HG02610 (cell line): ENCODE measurements around the gene CORO2A.
"Not testable (repeated sequence)": the region's sequence is repeated elsewhere in the genome, so short reads cannot be mapped to it uniquely, and the experiment has no call there.

Experiments
- ATAC-seq: cut with Tn5 transposase; IDR thresholded peaks from one replicate; pipeline ENCODE4 v1.9.1; 2021; ENCODE audit warnings: mild to moderate bottlenecking, moderate library complexity; ENCODE audit not compliant: unreplicated experiment

CORO2A gene

DNA sequence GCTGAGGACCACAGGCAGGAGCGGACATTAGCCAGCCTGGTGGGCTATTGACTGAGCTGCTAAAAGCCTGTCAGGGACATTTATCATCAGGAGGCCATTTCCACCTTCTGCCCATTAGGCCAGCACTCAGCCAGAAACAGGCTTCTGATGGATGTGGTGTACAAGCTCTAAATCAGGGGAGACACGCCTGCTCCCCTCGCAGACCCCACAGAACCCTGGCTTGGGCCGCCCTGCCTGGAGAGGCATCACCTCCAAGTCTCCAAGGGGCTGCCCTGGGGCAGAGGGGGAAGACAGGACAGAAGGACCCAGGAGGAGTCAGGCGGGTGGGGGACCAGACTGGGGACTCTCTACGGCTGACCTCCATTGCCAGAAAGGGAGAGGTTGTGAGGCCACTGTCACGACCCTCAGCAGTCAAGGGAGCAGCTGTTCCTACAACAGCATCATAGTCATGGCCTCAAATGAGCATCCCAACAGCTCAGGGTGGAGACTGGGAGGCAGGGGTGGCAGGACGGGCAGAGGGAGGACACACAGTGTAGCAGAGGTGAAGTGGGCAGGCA, 49.4 kb downstream of the CORO2A start:
- ATAC-seq, result no peak

DNA sequence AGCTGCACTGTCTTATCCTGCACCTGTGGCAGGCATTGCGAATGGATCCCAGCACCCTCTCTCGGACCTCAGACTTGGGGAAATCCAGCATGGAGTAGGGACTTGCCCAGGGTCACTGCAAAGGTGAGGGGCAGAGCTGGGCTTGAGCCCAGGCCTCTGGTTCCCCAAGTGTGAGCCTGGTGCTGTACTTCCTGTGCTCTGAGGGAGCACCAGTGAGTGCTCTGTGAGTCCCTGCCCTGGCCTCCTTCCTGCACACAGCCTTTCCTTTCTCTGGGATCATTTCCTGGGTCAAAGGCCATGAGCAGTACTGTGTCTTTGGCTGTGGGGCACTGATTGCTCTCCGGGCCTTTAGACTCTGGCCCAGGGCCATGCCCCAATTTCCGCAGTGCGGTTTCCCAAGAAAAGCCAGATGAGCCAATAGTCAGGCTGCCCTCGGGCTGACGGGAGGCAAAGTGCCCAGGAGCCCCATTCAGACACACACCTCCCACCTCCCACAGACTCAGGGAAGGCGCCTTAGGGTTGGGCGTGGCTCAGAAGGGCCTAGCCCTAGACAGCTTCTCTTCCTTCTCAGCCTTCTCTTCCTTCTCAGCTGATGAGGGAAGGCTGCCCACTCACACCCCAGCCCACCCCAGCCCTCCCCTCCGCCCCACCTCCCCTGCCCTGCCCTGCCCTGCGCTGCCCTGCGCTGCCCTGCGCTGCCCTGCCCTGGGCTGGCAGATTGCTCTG, 50.1 kb downstream of the CORO2A start:
- no peak for ATAC-seq

DNA sequence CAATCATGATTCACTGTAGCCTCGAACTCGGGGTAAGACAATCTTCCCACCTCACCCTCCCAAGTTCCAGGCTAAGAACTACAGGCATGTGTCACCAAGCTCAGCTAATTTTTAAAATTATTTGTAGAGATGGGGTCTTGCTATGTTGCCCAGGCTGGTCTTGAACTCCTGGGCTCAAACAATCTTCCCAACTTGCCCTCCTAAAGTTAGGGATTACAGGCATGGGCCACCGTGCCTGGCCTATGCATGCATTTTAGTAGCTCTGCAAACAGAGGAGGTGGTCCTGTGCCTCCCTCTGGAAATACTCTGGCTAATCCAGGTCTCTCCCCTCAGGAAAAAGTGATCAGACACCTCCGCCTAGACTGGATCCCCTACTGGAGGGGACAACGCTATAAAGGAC, 51.9 kb downstream of the CORO2A start:
- ATAC-seq, result no peak

DNA sequence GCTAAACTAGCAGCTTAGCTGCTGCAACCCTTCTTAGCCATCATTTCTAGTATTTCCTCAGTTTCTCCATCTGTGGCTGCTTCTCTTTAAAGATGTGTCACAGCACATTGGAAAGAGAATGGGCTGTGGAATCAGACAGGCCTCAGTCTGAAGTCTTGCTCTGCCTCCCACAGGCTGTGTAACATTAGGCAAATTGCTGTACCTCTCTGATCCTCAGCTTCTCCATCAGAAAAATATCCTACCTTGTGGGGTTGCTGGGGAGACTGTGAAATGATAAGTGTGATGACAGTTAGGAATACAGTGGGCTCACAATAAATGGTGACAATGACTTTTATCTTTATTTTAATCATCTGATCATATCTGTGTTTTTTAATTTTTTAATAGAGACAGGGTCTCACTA, 55.9 kb downstream of the CORO2A start:
- no peak for ATAC-seq

DNA sequence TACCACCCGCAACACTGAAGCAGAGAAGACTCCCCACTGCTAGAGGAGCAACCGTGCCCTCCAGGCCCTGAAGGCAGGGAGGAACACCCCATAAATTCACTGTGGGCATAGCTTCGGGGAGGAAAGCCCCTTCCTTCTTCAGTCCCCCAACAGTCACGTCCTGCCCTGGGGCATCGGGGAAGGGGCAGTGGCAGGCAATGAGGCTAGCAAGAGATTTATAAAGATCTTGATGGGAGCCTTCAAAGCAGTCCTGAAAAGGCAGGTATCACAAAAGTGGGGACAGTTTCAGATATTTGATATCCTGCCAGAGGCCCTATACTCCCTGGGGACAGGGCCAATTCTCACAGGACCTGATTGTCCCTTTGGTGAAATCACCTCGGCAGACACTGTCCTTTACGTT, 56.5 kb downstream of the CORO2A start:
- no peak for ATAC-seq

DNA sequence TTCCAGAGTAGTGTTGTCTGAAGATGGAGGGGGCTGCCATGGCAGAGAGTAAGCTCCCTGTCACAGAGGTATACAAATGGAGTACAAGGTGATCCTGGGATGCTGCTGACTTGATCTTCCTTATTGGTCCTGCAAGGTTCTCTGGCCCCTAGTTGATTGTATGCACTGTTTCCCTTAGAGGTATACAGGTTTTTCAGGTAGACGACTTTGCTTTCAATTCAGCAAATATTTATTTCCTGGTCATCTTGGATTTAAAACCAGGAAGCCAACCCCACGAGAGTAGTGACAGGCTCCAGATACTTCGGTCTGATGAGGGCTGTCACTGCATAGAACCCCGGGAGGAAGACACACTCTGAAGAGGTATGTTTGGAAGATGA, 56.9 kb downstream of the CORO2A start:
- no peak for ATAC-seq

DNA sequence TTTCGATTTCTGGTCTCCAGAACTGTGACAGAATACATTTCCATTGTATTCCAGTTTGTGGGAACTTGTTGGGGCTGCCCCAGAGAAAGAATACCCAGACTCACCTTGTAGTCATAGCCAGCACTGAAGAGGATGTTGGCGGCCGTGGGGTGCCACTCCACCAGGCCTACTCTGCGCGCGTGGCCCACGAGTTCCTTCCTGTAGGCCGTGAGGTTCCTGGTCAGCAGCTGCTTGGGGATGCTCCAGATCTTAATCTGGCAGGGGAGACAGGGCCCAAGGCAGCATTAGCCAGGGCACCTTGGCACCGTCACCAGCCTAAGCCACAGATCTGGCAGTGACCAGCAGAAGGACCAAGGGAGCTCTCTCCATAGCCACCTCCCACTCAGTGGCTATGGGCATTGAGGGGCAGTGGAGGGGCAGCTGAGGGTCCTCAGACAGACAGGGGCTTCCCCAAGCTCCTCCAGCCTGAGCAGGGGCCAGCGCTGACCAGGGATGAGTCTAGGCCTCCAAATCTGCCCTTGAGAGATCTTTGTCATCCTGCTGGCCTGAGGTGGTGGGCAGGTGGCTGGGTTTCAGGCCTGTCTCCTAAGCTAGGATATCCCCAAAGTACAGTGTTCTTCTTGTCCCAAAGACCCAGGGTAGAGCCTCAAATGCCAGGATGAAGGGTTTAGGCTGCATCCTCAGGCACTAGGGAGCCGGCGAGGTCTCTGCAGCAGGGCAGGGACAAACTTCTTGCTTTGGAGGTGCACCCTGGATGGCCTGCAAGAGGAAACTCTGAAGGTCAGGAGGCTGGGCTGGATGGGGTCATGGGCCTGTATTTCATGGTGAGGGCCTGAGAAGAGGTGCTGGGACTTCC, 57.5 kb downstream of the CORO2A start:
- no peak for ATAC-seq

DNA sequence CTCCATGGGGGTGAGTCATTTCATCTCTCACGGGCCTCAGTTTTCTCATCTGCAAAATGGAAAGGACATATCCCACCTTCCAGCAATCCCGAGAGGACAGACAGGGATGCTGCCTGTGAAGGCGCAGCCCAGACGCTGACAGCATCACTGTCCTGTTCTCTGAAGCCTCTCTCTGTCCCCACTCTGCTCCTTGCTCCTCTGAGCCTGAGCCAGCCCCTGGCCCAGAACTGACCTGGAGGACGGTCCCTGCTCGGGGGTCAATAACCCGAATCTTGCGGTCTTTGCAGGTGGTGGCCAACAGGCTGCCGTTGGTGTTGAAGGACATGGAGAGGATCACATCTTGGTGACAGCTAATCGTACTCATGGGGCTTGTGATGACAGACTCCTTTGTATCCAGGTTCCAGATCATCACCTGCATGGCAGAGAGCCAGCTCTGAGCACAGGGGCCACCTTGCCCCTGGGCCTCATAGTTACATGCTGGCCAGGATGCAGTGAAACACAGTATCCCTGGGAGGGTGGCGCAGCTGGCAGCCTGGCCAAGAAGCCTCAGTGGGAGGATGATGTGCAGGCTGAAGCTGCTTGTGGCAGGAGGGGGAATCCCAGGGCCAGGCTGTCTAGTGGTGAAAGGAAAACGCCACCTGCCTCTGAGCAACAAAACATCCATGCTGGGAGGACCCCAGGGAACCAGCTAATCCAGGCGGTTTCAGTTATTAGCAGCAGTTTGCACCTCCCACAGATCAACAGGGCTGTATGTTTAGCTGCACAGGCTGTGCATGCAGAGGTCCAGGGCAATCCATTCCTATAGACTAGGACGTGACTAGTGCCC, 59.4 kb downstream of the CORO2A start:
- ATAC-seq, result no peak

DNA sequence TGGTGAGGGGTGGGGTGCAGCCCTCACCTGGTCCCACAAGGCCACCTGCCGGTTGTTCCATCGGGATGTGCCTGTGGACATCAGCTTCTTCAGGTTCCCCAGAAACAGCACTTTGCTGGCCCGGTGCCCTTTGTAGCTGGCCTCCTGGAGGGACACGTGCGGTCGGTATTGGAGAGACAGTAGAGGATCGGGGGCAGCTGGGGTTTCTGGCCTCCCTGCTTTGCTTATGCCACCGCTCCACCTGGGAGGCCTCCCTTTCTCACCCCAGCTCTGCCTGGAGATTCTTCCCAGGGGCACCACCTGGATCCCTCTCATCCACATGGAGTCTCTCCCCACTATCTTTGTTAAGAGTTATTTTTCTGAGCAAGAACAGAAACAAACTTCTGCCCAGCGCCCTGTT, 60.3 kb downstream of the CORO2A start:
- no peak for ATAC-seq

DNA sequence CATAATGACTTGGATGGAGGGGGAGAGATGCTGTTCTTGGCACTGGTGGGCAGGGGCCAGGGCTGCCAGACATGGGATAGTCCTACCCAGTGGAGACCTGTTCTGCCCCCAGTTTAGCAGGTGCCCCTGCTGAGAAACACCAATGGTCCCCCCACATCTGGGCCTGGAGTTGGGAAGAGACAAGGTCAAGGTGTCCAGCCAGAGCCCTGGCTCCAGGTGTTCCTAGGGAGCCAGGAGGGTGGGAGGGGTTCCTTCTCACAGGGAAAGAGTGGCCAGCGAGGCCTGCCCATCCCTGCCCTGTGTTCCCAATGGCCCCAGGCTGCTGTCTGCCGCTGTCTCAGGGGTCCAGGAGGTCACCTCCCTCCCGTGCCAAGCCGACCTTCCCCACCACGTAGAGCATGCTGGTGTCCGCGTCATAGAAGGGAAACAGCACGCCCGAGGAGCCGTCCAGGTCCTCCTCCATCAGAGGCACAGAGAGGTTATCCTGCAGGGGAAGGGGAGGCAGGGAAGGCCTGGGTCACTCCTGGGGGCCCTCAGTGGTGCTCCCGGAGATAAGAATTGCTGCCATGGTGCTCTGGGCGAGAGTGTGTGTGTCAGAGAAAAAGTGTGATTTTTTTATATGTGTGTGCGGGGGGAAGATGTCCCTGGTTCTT, 61.7 kb downstream of the CORO2A start:
- ATAC-seq, result no peak

DNA sequence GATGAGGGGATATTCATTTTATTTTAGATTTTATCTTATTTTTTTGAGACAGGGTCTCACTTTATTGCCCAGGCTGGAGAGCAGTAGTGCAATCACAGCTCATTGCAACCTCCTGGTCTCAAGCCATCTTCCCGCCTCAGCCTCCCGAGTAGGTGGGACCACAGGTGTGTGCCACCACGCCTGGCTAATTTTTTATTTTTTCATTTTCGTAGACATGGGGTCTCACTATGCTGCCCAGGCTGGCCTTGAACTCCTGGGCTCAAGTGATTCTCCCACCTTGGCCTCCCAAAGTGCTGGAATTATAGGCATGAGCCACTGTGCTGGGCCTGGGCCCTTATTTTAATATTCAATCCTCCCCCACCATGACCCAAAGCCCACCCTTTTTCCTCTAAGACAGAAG, 62.4 kb downstream of the CORO2A start:
- not testable (repeated sequence) for ATAC-seq

DNA sequence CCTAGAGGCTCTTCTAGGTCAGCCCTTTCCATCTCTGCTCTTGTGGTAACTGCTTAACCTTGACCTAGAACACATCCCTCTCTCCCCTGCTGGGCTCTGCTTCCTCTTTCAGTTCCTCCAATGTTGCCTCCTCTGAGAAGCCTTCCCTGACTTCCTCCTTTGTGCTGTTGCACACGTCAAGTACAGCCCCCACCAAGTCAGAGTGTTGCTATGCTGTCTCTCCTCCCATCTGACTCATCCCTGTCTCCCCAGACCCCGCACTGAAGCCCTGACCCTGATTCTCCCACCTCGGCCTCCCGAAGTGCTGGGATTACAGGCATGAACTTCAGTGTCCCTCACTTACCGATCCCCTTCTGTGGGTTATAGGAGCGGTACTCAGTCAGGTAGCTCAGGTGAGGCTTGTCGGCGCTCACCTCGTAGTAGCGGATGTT, 63.0 kb downstream of the CORO2A start:
- ATAC-seq, result peak; percentile 70

DNA sequence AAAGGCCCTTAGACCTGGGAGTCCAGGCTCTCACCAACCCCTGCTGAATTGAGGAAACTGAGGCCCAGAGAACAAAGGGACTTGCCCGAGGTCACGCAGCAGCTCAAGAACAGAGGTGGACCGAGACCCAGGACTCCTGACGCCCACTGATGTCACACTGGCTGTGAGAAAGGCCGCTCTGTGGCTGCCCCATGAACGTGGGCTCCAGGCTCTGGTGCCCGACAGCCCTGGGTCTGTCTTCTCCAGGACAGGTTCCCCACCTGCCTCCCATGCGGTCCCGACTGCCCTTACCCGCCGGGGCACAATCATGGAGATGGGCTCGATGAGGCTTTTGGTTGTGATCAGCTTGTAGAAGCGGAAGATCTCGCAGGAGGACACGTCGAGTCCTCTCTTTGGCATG, 64.1 kb downstream of the CORO2A start:
- no peak for ATAC-seq

DNA sequence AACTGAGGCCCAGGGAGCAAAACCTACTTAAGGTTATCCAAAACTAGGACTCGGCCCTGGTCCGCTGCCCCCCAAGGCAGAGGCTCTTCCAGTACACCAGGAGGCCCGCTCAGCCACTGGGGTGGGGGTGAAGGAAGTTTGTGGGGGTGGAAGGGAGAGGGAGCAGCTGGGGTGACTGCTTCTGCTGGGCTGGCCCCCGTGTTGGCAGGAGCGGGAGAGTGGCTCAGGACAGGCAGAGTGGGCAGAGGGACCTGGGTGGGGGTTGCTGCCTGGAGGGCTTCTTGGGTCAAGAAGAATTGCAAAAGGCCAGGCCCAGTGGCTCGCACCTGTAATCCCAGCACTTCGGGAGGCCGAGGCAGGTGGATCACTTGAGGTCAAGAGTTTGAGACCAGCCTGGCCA, 65.2 kb downstream of the CORO2A start:
- ATAC-seq, result no peak

DNA sequence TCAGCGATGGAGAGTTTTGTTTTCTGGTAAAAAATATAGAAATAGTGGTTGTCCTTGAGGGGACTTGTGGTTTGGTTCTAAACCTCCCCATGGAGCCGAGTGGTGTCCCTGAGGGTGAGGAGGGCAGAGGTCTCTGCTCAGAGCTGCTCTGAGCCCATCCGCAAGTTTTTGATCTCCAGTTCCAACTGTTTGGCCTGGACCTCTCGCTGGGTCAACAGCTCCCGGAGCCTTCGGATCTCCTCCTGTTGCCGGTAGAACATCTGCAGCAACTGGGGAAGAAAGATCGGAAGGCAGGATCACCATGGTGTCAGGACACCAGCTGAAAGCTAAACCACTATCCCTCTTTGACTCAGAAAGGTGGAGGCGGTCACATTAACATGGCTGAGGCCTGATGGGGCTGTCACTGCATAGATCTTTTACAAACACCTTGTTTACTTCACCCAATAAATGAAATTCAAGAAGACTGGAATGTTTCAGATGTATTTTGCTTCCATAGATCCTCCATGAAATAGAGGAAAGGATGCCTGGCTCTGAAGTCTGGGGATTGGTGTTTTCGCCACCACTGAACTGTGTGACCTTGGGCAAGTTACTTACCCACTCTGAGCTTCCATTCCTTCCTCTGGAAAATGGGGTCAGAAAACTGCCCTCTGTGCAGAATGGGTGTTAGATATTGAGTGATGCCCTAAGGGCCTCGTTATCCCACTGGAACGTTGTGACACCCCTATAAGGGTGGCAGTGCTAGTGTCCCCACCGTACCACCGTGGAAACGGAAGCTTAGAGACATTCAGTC, 67.6 kb downstream of the CORO2A start:
- no peak for ATAC-seq

DNA sequence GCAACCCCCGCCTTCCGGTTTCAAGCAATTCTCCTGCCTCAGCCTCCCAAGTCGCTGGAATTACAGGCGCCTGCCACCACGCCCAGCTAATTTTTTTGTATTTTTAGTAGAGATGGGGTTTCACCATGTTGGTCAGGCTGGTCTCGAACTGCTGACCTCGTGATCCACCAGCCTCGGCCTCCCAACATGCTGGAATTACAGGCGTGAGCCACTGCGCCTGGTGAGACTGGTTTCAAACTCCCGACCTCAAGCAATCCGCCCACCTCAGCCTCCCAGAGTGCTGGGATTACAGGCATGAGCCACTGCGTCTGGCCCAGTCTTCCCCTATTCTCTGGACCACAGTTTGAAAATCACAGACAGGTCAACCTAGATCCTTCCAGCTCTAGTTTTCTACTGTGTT, 68.3 kb downstream of the CORO2A start:
- not testable (repeated sequence) for ATAC-seq

DNA sequence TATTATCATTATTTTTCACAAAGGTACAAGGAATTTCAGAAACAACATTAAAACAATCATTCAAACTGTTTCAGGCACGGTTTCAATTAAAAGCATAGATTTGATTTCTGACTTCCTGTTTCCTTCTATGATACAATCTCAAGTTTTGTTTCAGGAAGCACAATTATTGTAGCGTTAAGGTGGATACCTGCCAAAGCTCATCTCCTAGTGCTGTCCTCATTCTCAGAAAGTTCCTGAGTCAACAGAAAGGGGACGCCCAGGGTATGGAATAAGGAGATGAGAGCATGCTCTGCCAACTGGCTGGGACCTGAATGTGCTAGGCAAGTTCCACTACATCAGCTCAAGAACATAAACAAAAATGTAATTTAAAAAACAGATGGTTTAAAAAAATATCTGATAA, 71.4 kb downstream of the CORO2A start:
- ATAC-seq, result no peak

DNA sequence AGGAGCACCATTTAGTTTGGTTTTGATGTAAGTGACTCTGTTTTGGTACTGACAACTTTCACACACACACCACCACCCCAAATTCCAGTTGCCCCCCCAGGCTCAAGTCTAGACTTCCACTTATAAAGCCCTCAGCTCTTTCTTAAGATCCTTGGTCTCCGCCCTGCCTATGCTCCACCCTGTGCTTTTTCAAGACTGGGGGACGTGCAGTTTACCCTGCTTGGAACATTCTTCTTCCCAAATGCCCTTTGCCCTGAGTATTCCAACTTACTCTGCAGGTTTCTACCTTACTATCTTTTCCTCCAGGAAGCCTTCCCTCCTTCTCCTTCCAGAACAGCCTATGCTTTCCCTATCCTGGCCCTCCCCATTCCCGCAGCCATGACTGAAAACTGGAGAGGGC, 72.0 kb downstream of the CORO2A start:
- no peak for ATAC-seq

DNA sequence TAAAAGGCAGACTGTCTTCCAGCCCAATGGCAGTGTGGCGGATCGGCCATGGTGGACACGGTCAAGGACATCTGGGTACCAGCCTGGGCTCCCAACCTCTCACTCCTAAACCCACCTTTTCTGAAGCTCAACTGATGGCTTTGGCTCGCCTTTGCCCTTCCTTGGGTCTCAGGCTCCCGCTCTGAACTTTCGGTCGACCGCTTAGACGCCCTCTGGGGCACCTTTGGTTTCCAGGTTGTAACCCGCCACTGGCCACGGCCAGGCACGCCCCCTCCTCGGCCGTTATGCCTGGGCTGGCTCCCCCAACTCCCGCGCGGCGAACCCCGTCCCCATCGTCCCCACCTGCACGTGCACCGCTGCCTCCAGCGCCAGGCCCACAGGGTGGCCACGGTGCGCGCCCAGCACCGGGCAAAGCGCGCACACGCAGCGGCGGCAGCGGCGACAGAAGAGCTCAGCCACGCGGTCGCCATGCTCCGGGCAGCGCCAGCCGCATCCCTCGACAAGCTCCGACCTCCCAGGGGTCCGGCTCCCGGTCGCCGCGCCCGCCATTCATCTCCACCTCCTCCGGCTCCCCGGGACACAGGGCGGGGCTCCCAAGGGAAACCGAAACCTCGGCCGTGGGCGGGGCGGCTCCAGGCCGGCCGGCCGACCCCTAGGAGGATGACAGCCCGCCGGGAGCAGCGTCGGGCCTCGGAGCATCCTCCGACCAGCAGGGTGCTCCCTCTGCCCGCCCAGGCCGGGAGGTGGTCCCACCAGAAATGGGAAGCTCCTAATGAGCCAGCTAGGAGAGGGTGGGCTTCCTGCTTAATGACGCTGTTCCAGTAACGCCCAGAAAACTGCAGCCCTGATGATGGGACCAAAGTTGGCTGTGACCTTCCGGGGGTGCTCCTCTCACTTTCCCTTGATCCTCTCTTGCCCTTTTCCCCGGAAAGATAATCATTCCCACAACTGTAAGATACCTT, 73.5 kb downstream of the CORO2A start, which contains the start of gene TRIM14:
Gene TRIM14, minus strand, starts transcription at position 583 of the 962 bp plus-strand sequence. Its CDS starts 34 bp downstream, at position 549.
- ATAC-seq, result peak; percentile 61
